MM.1S (cell line): ENCODE measurements around the gene CLEC3B.

Source experiments
- DNase-seq: peaks from one replicate; pipeline ENCODE4 v3.0.0-alpha.2; 2015
- H2AFZ ChIP-seq: fragments of 300-600 bp; sonication (generic); 2 replicates; pipeline ENCODE4 v1.6.0; 2016; ENCODE audit warnings: antibody characterized with exemption, low read length
- H3F3A ChIP-seq: fragments of 300-600 bp; sonication (generic); 2 replicates; pipeline ENCODE4 v1.6.1; 2016; ENCODE audit warnings: mild to moderate bottlenecking, antibody characterized with exemption, low read length, moderate library complexity, mixed read lengths; ENCODE audit not compliant: insufficient read depth
- H3K27ac ChIP-seq: fragments of 300-600 bp; sonication (generic); 2 replicates; pipeline ENCODE4 v1.5.1; 2016; ENCODE audit warnings: mild to moderate bottlenecking, low read length
- H3K27me3 ChIP-seq: fragments of 300-600 bp; sonication (generic); replicated peaks from 2 replicates; pipeline ENCODE4 v1.6.0; 2016; ENCODE audit warnings: low read length; ENCODE audit not compliant: insufficient read depth
- H3K36me3 ChIP-seq: fragments of 300-600 bp; sonication (generic); replicated peaks from 2 replicates; pipeline ENCODE4 v1.6.1; 2016; ENCODE audit warnings: mild to moderate bottlenecking, low read length, mixed read lengths; ENCODE audit not compliant: insufficient read depth
- H3K4me1 ChIP-seq: fragments of 300-600 bp; sonication (generic); 2 replicates; pipeline ENCODE4 v1.6.1; 2016; ENCODE audit warnings: low read length, mixed read lengths
- H3K4me2 ChIP-seq: fragments of 300-600 bp; sonication (generic); 2 replicates; pipeline ENCODE4 v1.6.0; 2016; ENCODE audit warnings: low read depth, low read length
- H3K4me3 ChIP-seq: fragments of 300-600 bp; sonication (generic); 2 replicates; pipeline ENCODE4 v1.5.1; 2016; ENCODE audit warnings: low read length, mixed read lengths
- H3K79me2 ChIP-seq: fragments of 300-600 bp; sonication (generic); 2 replicates; pipeline ENCODE4 v1.6.1; 2016; ENCODE audit warnings: mixed run types, low read length, mixed read lengths
- H3K9ac ChIP-seq: fragments of 300-600 bp; sonication (generic); 2 replicates; pipeline ENCODE4 v1.6.1; 2016; ENCODE audit warnings: low read length, mixed read lengths
- H3K9me2 ChIP-seq: fragments of 300-600 bp; sonication (generic); replicated peaks from 2 replicates; pipeline ENCODE4 v1.6.1; 2016; ENCODE audit warnings: mild to moderate bottlenecking, low read length, mixed read lengths; ENCODE audit not compliant: insufficient read depth
- H3K9me3 ChIP-seq: fragments of 300-600 bp; sonication (generic); replicated peaks from 2 replicates; pipeline ENCODE4 v1.6.1; 2016; ENCODE audit warnings: mild to moderate bottlenecking, low read length, mixed read lengths; ENCODE audit not compliant: insufficient read depth
- H4K20me1 ChIP-seq: fragments of 300-600 bp; sonication (generic); 2 replicates; pipeline ENCODE4 v1.6.1; 2016; ENCODE audit warnings: mild to moderate bottlenecking, low read length, moderate library complexity, mixed read lengths; ENCODE audit not compliant: insufficient read depth
- EZH2 ChIP-seq: fragments of 300-600 bp; sonication (generic); optimal IDR thresholded peaks from 2 replicates; pipeline ENCODE3; 2017; ENCODE audit warnings: low read depth, mild to moderate bottlenecking, antibody characterized with exemption, low read length, mixed read lengths
- EZH2phosphoT487 ChIP-seq: fragments of 300-600 bp; sonication (generic); IDR thresholded peaks from 2 replicates; pipeline ENCODE4 v1.6.1; 2018; ENCODE audit warnings: antibody characterized with exemption, low read length
- TF ChIP-seq, protein P1 (sequence below): fragments of 300-600 bp; sonication (generic); IDR thresholded peaks from 2 replicates; pipeline ENCODE4 v1.5.1; 2016; ENCODE audit warnings: antibody characterized with exemption, low read length, mixed read lengths

CLEC3B gene

DNA sequence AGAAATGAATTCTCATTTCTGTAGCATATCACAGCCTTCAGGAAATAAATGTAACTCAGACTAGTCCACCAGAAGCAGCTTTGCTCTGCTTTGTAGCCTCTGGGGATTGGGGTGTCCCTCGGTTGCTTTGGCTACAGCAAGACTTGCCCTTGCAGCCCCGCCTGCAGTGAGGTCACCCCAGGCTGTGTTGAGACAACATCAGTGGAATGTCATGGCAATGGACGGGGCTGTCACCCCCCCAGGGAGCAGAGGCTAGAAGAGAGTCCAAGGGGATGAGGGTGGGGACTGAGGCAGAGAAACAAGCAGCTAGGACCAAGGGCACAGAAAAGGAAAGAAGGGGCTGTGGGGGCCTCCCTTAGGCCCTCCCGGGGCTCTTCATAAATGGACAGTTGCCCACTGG is 854 bp downstream of the CLEC3B start:
- no peak for DNase-seq
- no peak for TF ChIP-seq EZH2phosphoT487
- TF ChIP-seq EZH2: no peak
- TF ChIP-seq, protein P1, sequence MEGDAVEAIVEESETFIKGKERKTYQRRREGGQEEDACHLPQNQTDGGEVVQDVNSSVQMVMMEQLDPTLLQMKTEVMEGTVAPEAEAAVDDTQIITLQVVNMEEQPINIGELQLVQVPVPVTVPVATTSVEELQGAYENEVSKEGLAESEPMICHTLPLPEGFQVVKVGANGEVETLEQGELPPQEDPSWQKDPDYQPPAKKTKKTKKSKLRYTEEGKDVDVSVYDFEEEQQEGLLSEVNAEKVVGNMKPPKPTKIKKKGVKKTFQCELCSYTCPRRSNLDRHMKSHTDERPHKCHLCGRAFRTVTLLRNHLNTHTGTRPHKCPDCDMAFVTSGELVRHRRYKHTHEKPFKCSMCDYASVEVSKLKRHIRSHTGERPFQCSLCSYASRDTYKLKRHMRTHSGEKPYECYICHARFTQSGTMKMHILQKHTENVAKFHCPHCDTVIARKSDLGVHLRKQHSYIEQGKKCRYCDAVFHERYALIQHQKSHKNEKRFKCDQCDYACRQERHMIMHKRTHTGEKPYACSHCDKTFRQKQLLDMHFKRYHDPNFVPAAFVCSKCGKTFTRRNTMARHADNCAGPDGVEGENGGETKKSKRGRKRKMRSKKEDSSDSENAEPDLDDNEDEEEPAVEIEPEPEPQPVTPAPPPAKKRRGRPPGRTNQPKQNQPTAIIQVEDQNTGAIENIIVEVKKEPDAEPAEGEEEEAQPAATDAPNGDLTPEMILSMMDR: no peak
- Histone ChIP-seq H3K36me3 (no peaks in the 10 kb centered on the region), H3K9me2 (no peaks in the 10 kb centered on the region), H3K4me3 (no peak overlapping the region), H4K20me1 (no peaks in the 10 kb centered on the region), H3K79me2 (no peaks in the 10 kb centered on the region), H3K4me2 (no peak overlapping the region), H3F3A (no peaks in the 10 kb centered on the region), H2AFZ (no peak overlapping the region), H3K9me3 (no peaks in the 10 kb centered on the region), H3K4me1 (no peaks in the 10 kb centered on the region), H3K9ac (no peak overlapping the region), H3K27me3 (no peaks in the 10 kb centered on the region), H3K27ac (no peak overlapping the region)

GRCh38 chr3:45027441-45027840 is 1.3 kb downstream of the CLEC3B start:
- H2AFZ ChIP-seq: no peak overlapping the region
- H3K4me1 ChIP-seq: no peaks in the 10 kb centered on the region
- TF ChIP-seq EZH2 (no peak), EZH2phosphoT487 (no peak)
- TF ChIP-seq, protein P1: no peak
- no peaks in the 10 kb centered on the region for H3K9me3 ChIP-seq
- H3K9me2 ChIP-seq: no peaks in the 10 kb centered on the region
- no peak for DNase-seq
- no peak overlapping the region for H3K4me2 ChIP-seq
- no peak overlapping the region for H3K27ac ChIP-seq
- no peaks in the 10 kb centered on the region for H3F3A ChIP-seq
- no peak overlapping the region for H3K9ac ChIP-seq
- H3K4me3 ChIP-seq: no peak overlapping the region
- no peaks in the 10 kb centered on the region for H3K27me3 ChIP-seq
- no peaks in the 10 kb centered on the region for H3K79me2 ChIP-seq
- H4K20me1 ChIP-seq: no peaks in the 10 kb centered on the region
- no peaks in the 10 kb centered on the region for H3K36me3 ChIP-seq

- Histone ChIP-seq H4K20me1 (no peaks in the 10 kb centered on the region), H3K79me2 (no peaks in the 10 kb centered on the region), H3F3A (peaks cover under 1% of the 10 kb centered on the region; the same call in 1 of the 2 replicates), H3K27me3 (no peaks in the 10 kb centered on the region), H3K9me2 (no peaks in the 10 kb centered on the region), H3K9me3 (no peaks in the 10 kb centered on the region), H3K4me2 (no peak overlapping the region), H3K27ac (no peak overlapping the region), H3K9ac (no peak overlapping the region), H2AFZ (no peak overlapping the region), H3K4me1 (peaks cover 8% of the 10 kb centered on the region), H3K4me3 (no peak overlapping the region), H3K36me3 (no peaks in the 10 kb centered on the region)
- no peak for DNase-seq
- TF ChIP-seq EZH2phosphoT487: no peak
- no peak for TF ChIP-seq EZH2
- TF ChIP-seq, protein P1: no peak
These were observed 3.1 kb downstream of the CLEC3B start for GRCh38 chr3:45029216-45029615.

DNA sequence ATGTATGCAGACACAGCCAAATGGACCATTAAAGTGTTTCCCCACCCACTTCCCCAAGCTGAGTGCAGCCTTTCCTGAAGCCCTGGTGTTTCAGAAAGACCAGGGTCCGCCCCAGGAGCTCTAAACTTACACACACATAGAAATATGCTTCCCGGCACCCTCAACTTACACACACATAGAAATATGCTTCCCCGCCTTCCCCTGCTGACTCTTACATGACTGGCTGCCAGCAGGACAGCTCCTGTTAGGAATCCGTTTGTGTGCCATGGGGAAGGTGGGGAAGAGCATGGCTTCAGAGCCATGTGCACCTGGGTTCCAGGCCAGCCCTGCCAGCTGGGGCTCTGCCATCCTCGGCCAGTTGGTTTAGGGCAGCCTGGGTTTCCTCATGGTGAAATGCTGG is 3.6 kb downstream of the CLEC3B start:
- Histone ChIP-seq H3K27ac (no peak overlapping the region), H3F3A (peaks cover 5% of the 10 kb centered on the region), H3K9me3 (no peaks in the 10 kb centered on the region), H3K9me2 (no peaks in the 10 kb centered on the region), H2AFZ (no peak overlapping the region), H3K27me3 (no peaks in the 10 kb centered on the region), H3K79me2 (no peaks in the 10 kb centered on the region), H3K4me3 (no peak overlapping the region), H4K20me1 (no peaks in the 10 kb centered on the region), H3K36me3 (no peaks in the 10 kb centered on the region), H3K4me2 (no peak overlapping the region), H3K9ac (no peak overlapping the region), H3K4me1 (peaks cover 13% of the 10 kb centered on the region)
- no peak for TF ChIP-seq EZH2
- TF ChIP-seq, protein P1: no peak
- no peak for TF ChIP-seq EZH2phosphoT487
- DNase-seq: no peak
